NT2/D1 (cell line): Measurements from ENCODE around the gene DCTPP1.

Experiments used
- DNase-seq: peaks from one replicate; pipeline ENCODE4 v3.0.0-alpha.2; 2011; ENCODE audit warnings: low read depth, low spot score
- H3K27me3 ChIP-seq: 2 replicates; pipeline ENCODE4 v1.6.0; 2011; ENCODE audit warnings: mild to moderate bottlenecking; ENCODE audit not compliant: insufficient read length, insufficient read depth
- H3K36me3 ChIP-seq: 2 replicates; pipeline ENCODE4 v1.6.1; 2011; ENCODE audit warnings: mild to moderate bottlenecking, low read length, mixed read lengths; ENCODE audit not compliant: insufficient read depth, insufficient read length
- H3K4me1 ChIP-seq: 2 replicates; pipeline ENCODE4 v1.5.1; 2011; ENCODE audit not compliant: insufficient read depth, insufficient read length
- H3K4me3 ChIP-seq: 2 replicates; pipeline ENCODE4 v1.5.1; 2011; ENCODE audit warnings: low read depth; ENCODE audit not compliant: insufficient read length
- H3K9ac ChIP-seq: 2 replicates; pipeline ENCODE4 v1.6.0; 2011; ENCODE audit warnings: low read depth; ENCODE audit not compliant: insufficient read length
- H3K9me3 ChIP-seq: 2 replicates; pipeline ENCODE4 v1.5.1; 2011; ENCODE audit warnings: mild to moderate bottlenecking, low read length; ENCODE audit not compliant: insufficient read depth
- SUZ12 ChIP-seq: IDR thresholded peaks from 2 replicates; pipeline ENCODE4 v1.6.1; 2011; ENCODE audit not compliant: insufficient read length, insufficient read depth; ENCODE audit errors: extremely low read depth
- YY1 ChIP-seq: IDR thresholded peaks from 2 replicates; pipeline ENCODE4 v1.6.1; 2011; ENCODE audit not compliant: insufficient read length, insufficient read depth
- ZNF274 ChIP-seq: IDR thresholded peaks from 2 replicates; pipeline ENCODE4 v1.6.1; 2011; ENCODE audit warnings: mild to moderate bottlenecking, low read depth, low read length

Gene DCTPP1

DNA sequence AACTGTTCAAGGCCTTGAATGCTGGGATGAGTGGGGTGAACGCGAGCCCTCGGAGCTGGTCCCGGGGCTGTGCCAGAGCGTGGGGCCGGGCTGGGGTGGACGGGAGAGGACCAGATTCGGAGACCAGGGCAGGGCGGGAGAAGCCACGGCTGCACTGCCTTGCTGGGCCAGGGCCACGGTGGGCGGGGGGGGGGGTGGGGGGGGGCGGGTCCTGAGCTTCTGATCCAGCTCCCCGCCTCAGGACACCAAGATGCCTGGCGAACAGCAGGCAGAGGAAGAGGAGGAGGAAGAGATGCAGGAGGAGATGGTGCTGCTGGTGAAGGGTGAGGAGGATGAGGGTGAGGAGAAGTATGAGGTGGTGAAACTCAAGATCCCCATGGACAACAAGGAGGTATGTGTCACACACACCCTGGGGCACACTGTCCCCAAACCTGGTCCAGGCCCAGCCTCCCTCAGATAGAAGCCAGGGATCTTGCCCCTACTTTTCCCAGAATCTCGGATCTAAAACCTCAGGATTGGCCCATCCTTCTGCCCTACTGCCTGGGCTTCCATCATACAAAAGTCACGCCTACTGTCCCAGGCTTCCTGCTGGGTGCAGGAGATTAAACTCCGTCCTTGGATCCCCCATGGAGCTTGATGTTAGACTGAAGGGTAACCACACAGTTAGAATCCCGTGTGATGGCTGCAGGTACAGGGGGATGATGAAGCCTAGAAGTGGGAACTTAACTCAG is 21.9 kb downstream of the DCTPP1 start:
- TF ChIP-seq SUZ12 (no peak), YY1 (no peak), ZNF274 (no peak)
- Histone ChIP-seq H3K4me3 (peak overlapping the region; percentile 86), H3K9ac (peak overlapping the region; percentile 95), H3K27me3 (peaks cover 8% of the 10 kb centered on the region), H3K36me3 (peaks cover 41% of the 10 kb centered on the region), H3K4me1 (peaks cover 9% of the 10 kb centered on the region), H3K9me3 (no peaks in the 10 kb centered on the region)
- DNase-seq, result no peak

DNA sequence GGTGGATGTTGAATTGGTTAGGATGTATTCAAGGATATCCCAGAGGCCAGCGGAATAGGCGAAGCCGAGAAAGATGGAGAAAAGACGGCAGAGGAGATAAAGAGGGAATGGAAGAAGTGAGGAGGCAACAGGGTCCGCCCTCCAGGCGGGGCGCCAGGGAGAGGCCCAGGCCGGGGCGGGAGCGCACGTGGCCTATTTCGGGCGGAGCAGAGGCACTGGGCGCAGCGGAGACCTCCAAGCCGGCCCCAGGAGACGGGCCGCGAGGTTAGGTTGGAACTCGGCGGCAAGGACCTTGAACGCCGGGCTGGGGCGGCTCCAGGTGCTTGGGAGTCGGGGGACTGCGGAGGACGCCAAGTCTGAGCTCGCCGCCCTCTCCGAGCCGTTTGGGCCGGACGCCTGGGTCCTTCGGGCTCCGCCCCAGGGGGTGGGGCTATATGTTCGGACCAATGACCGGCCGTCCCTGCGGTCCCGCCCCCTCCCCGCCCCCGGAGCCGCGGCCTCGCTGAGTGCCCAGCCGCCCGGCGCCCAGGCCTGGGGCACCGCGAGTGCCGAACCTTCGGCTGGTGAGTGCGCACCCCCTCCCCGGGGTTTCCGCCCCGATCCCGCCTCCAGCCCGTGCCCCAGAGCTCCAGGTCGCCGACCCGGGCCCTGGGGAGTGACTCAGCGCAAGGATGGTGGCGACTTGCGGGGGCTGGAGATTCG is 22.6 kb downstream of the DCTPP1 start, which contains the start of gene ZNF771:
Gene ZNF771 (plus strand): TSS at position 505 of the 702 bp plus-strand sequence. CDS start 448 bp downstream, outside the sequence.
- peak within 1 kb of the TSS; percentile 95 for H3K9ac ChIP-seq
- peak; percentile 83 for DNase-seq
- H3K27me3 ChIP-seq, result peaks cover 8% of the 10 kb centered on the region
- TF ChIP-seq YY1 (no peak), ZNF274 (no peak), SUZ12 (no peak)
- peak within 1 kb of the TSS; percentile 86 for H3K4me3 ChIP-seq
- H3K36me3 ChIP-seq, result peaks cover 34% of the 10 kb centered on the region
- H3K9me3 ChIP-seq, result no peaks in the 10 kb centered on the region
- peaks cover 9% of the 10 kb centered on the region for H3K4me1 ChIP-seq

- H3K36me3 ChIP-seq, result peaks cover 29% of the 10 kb centered on the region
- H3K27me3 ChIP-seq, result peaks cover 8% of the 10 kb centered on the region
- H3K9me3 ChIP-seq, result no peaks in the 10 kb centered on the region
- peaks cover 9% of the 10 kb centered on the region for H3K4me1 ChIP-seq
- H3K4me3 ChIP-seq, result peak overlapping the region; percentile 86
- TF ChIP-seq YY1 (no peak), SUZ12 (no peak), ZNF274 (no peak)
- H3K9ac ChIP-seq, result peak overlapping the region; percentile 95
- no peak for DNase-seq
Measured at GRCh38 chr16:30406795-30407101, 23.1 kb downstream of the DCTPP1 start.

GRCh38 chr16:30401768-30402425 is 27.9 kb downstream of the DCTPP1 start:
- Histone ChIP-seq H3K27me3 (peaks cover 8% of the 10 kb centered on the region), H3K4me3 (no peak overlapping the region), H3K9ac (peak overlapping the region; percentile 4), H3K4me1 (peaks cover 22% of the 10 kb centered on the region), H3K9me3 (no peaks in the 10 kb centered on the region), H3K36me3 (peaks cover 26% of the 10 kb centered on the region)
- TF ChIP-seq YY1 (no peak), SUZ12 (no peak), ZNF274 (no peak)
- DNase-seq, result no peak

DNA sequence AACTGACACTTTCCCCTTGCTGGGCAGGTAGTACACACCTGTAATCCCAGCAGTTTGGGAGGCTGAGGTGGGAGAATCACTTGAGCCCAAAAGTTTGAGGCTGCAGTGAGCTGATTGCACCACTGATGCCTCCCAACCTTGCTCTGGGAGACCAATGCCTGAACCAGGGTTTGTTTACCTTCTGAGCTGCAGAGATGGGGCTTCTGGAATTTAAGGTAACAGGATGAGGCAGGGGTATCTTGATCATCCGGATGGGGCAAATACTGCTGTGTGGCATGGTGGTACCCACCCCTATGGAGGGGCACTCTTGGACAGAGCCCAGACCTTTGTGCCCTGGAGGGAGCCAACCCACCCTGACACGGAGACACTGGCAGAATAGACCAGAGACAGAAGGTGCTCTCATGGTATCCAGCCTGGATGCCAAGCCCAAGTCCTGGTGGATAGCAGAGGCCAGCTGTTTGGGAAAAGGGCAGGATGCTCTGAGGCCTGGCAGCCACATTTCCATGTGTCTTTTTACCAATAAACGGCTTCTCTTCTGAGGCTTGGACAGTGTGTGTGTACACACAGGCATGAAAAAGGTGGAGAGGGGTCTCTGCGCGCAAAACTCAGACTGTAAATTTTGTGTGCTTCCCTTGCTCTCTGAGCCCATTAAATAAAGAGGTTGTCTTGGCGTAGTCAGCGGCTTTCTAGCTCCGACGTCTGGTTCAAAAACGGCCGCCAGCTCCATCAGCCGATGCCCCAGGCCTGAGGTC is 30.2 kb downstream of the DCTPP1 start:
- H3K4me1 ChIP-seq, result peaks cover 22% of the 10 kb centered on the region
- H3K4me3 ChIP-seq, result peak overlapping the region; percentile 17
- no peak for TF ChIP-seq ZNF274
- no peak for TF ChIP-seq SUZ12
- TF ChIP-seq YY1, result no peak
- no peaks in the 10 kb centered on the region for H3K27me3 ChIP-seq
- no peak for DNase-seq
- peak overlapping the region; percentile 70 for H3K9ac ChIP-seq
- no peaks in the 10 kb centered on the region for H3K9me3 ChIP-seq
- H3K36me3 ChIP-seq, result peaks cover 30% of the 10 kb centered on the region

GRCh38 chr16:30398661-30399434 is 31.0 kb downstream of the DCTPP1 start:
- no peak for TF ChIP-seq SUZ12
- TF ChIP-seq YY1, result no peak
- no peak for TF ChIP-seq ZNF274
- no peak overlapping the region for H3K4me3 ChIP-seq
- H3K9me3 ChIP-seq, result no peaks in the 10 kb centered on the region
- H3K9ac ChIP-seq, result peak overlapping the region; percentile 70
- no peak for DNase-seq
- H3K4me1 ChIP-seq, result peaks cover 22% of the 10 kb centered on the region
- peaks cover 30% of the 10 kb centered on the region for H3K36me3 ChIP-seq
- H3K27me3 ChIP-seq, result no peaks in the 10 kb centered on the region
